ENCODE measurements around the gene ZBTB45. TPM values are rescaled to one million over a fixed set of nuclear protein-coding genes. Genes with fewer than 3 reads are reported as not detected.
A peak's percentile ranks its signal among the peaks of the same experiment; 100 is the strongest.

Gene ZBTB45
- 1.2 TPM for total RNA-seq (ENCODE audit: insufficient read depth, low replicate concordance)

- peak; percentile 99 for DNase-seq (ENCODE audit: low spot score)
These were observed at the start of gene ZBTB45 for GRCh38 chr19:58519355-58520256. TSS of gene ZBTB45 (minus strand) at chr19:58519810. CDS start at chr19:58517673, 2,137 bp downstream.

GRCh38 chr19:58568453-58569130 lies 49.0 kb upstream of the ZBTB45 start:
- DNase-seq (ENCODE audit: low spot score): no peak

- no peak for DNase-seq (ENCODE audit: low spot score)
These were observed 47.4 kb upstream of the ZBTB45 start for GRCh38 chr19:58566989-58567388.

GRCh38 chr19:58563823-58564222 lies 44.2 kb upstream of the ZBTB45 start:
- no peak for DNase-seq (ENCODE audit: low spot score)

- no peak for DNase-seq (ENCODE audit: low spot score)
These were observed 43.5 kb upstream of the ZBTB45 start for GRCh38 chr19:58563034-58563573.

- no peak for DNase-seq (ENCODE audit: low spot score)
These were observed 42.8 kb upstream of the ZBTB45 start for GRCh38 chr19:58562122-58563033.

- no peak for DNase-seq (ENCODE audit: low spot score)
These were observed 41.9 kb upstream of the ZBTB45 start for GRCh38 chr19:58561373-58562121.

- DNase-seq (ENCODE audit: low spot score): no peak
These were observed 41.3 kb upstream of the ZBTB45 start for GRCh38 chr19:58560921-58561320.

GRCh38 chr19:58560007-58560887 lies 40.6 kb upstream of the ZBTB45 start:
- no peak for DNase-seq (ENCODE audit: low spot score)

- peak; percentile 97 for DNase-seq (ENCODE audit: low spot score)
These were observed 39.8 kb upstream of the ZBTB45 start for GRCh38 chr19:58559275-58560006.

GRCh38 chr19:58558623-58559274 lies 39.1 kb upstream of the ZBTB45 start:
- DNase-seq (ENCODE audit: low spot score): peak; percentile 99

GRCh38 chr19:58558066-58558622 lies 38.5 kb upstream of the ZBTB45 start, which contains the start of gene UBE2M:
TSS of gene UBE2M (minus strand) at chr19:58558611. CDS start at chr19:58558381, 230 bp downstream.
- DNase-seq (ENCODE audit: low spot score): no peak

GRCh38 chr19:58557221-58558065 lies 37.8 kb upstream of the ZBTB45 start:
- DNase-seq (ENCODE audit: low spot score): no peak

- no peak for DNase-seq (ENCODE audit: low spot score)
These were observed 37.1 kb upstream of the ZBTB45 start for GRCh38 chr19:58556622-58557220.

- no peak for DNase-seq (ENCODE audit: low spot score)
These were observed 36.5 kb upstream of the ZBTB45 start for GRCh38 chr19:58555920-58556621.

GRCh38 chr19:58555369-58555885 lies 35.8 kb upstream of the ZBTB45 start:
- no peak for DNase-seq (ENCODE audit: low spot score)
